ENCODE data around the gene CLCN5.

The CLCN5 gene

DNA sequence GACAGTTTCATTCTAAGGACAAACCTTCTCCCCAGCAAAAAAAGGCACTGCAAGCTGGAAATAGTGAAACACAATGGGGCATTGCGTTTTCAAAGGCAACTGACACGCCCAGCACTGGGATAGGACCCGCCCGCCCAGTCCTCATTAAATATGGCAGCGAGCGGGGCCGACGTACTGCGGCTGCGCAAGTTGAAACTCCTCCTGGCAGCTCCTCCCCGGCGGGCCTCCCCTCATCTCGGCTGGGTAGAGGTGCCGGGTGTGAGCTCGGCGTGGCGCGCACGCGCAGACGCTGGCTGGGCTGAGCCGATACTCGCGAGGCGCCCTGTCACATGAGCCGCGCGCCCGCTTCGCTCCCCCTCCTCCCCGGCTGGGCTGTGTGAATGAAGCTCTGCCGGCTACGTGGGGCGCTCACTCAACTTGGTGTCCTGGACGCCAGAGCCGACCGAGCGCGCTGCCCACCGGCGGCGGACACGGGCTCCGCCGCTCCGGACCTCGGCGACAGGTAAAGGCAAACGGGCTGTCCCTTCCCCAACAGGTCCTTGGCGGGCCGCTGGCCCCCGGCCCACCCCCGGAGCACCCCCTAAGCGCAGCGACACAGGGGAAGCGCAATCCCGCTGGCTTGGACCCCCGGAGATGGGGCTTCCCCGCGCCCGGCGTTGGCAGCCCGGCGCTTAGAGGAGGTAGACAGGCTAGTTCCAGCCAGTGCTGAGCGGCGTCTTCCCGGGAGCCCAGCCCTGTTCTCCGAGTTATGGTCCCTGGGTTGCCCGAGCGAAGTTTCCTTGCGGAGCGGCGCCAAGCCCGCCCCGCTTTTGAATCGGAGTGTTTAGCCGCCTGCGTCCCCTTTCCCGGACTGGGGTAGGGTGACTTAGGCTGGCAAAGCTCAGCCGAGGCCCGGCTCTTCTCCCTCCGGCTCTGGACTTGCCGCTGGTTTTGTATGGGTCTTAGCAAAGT, at the start of gene CLCN5:
TSS of gene CLCN5 (plus strand) at position 306 of the 951 bp plus-strand sequence. CDS start 2,703 bp downstream, outside the sequence.
- DNase-seq: peak; percentile 96

GRCh38 chrX:49876750-49877149, 45.6 kb upstream of the CLCN5 start:
- peak; percentile 54 for DNase-seq

DNA sequence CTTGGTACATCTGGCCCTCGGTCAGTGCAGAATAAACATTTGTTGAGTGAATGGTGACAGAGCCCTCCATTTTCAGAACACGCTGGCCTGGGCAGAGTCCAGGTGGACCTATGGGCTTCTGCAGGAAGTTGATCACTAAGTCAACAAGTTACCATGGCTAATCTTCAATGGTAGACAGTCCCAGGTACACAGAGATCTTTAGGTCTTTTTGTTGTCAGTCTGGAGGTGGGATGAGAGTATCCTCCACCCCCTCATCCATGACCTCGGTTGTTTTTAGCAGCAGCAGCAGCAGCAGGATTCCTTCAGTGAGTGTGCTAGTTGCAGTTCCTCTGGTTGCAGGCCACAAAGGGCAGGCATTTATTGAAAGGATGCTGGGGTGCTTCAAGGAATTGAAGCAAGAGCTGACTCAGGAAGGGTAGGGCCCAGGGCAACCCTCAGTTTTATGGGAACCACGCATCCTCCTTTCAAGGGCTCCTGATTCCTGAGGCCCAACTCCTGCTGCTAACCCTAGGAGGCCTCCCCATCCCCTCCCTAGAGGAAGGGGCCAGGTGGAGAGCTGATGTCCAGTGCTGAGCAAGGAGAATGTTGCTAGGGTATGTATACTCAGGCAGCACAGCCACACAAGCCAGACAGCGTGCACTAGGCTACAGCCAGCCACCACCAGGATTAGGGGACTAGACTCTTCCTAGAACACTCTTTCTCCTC, 44.8 kb upstream of the CLCN5 start:
- DNase-seq: no peak

GRCh38 chrX:49878128-49878833, 44.1 kb upstream of the CLCN5 start:
- no peak for DNase-seq

DNA sequence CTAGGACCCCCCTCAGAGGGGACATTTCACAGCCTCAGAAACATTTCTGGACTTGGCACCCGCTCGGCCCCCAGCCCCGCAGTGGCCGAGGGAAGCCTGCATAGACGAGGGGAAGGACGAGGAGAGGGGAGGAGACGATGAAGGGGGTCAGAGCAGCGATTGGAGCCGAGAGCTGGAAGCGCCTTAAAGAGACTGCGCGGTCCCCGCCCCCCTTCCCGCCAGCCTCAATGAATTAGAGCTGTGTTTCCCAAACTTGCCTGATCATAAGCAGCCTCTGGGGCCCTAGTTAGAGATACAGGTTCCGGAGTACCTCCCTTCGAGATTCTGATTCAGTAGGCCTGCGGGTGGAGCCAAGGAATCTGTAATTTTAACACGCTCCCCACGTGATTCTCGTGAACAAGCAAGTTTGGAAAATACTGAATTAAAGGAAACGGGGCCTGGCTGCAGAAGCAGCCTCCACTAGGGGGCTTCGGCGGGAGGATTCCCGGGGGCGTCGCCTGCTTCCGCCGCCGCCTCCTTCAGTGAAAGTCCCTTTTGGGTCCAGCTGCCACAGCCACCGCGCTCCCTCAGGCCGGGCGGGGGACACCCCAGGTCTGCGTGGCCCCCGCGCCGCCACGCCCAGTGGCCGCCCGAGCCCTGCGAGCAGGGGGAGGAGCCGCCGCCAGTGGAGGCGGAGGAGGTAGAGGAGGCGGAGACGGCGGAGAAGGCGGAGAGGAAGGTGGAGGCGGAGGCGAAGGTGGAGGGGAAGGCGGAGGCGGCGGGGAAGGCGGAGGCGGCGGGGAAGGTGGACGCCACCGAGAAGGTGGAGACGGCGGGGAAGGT, 43.4 kb upstream of the CLCN5 start, which contains the start of gene USP27X:
TSS of gene USP27X (plus strand) at position 651 of the 822 bp plus-strand sequence. CDS start 824 bp downstream, outside the sequence.
- peak; percentile 88 for DNase-seq

- no peak for DNase-seq
Observed at GRCh38 chrX:49879656-49880277, 42.6 kb upstream of the CLCN5 start.

- DNase-seq: no peak
Observed at GRCh38 chrX:49880668-49881067, 41.7 kb upstream of the CLCN5 start.

GRCh38 chrX:49884290-49884862, 38.0 kb upstream of the CLCN5 start:
- DNase-seq: peak; percentile 56

DNA sequence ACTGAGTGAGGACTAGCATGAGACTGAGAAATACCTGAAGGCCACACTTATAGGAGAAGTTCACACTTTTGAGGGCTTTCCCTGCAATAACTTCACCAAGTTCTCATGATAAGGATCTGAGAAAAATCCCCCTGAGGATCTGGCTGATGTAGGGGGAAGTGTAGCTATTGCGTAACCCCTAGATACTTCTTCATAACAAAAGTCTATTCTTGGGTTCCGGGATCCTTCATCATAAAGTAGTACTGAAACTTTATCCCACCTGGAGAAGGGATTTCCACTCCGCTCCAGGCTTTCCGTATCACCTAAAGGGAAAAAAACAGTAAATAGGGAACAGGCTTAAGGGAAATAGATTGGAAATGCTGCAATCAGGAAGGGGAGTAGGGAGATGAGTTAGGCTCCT, 29.9 kb upstream of the CLCN5 start:
- DNase-seq: no peak

- DNase-seq: no peak
Observed at GRCh38 chrX:49896951-49897350, 25.4 kb upstream of the CLCN5 start.

DNA sequence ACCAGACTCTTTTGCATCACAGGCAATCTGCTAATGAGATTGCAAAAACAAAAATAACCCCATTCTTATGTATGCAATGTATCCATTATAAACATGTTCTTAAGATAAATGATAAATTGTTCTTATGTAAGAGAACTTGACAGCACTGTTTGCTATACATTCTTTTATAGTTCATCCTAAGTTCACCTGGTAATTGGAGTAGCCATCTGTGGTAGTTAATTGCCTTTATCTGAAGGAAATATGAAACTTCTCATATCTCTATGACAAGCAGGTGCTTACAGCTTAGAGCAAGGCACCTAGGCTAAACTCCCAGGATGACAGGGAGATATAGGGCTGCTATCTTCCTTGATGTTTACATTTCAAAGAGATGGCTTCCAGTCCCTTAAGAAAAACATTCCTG, 21.3 kb upstream of the CLCN5 start:
- DNase-seq: no peak

- DNase-seq: no peak
Observed at GRCh38 chrX:49910344-49910743, 12.1 kb upstream of the CLCN5 start.

GRCh38 chrX:49912086-49912485, 10.3 kb upstream of the CLCN5 start:
- no peak for DNase-seq

DNA sequence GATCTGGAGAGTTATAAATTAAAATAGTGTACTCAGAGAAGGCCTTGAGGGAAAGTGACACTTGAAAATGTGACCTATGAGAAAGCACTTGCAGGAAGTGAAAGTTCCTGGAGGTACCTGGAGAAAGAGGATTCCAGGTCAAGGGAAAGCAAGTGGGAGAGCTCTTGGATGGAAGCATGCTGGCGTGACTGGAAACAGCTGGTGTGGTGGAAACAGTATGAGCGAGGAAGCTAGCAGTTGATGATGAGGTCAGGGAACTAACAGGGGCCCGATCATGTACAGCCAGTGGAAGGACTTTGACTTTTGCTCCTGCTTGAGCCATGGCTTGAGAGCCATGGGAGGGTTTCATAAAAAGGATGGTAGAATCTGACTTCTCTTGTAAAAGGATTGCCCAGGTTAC, 9.5 kb upstream of the CLCN5 start:
- no peak for DNase-seq

DNA sequence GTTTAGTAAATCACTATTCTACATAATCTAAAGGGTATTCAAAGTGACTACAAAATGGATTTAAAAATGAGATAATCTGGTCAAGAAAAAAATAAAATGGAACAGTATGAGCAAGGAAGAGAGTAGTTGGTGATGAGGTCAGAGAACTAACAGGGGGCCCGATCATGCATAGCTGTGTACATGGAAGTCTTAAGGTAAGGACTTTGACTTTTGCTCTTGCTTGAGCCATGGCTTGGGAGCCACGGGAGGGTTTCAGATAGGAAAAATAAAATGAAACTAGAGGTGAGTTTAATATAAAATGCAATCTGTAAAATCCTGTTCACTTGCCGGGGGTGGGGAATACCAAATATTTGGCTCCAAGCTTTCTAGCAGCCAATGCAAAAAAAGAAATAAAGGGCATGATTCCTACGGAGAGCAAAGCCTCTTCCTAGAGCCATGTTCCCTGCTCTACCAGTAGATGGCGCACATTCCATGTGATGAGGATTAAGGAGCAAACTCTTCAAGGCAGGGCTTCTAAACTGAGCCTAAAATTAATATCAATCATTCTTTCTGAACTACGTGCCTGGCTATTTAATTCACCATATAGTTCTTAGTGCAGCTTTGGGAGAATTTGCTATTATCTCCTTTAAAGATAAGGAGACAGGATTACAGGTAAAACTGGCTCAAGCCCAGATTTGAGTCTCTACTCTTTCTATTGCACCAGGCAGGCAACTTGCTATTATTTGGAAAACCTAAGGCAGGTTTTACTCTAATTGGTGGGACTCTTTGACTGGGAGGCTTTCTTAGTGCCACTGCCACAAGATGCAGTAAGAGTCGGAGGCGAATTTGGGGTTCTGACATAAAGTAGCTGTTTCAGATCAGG, 6.8 kb upstream of the CLCN5 start:
- peak; percentile 64 for DNase-seq

DNA sequence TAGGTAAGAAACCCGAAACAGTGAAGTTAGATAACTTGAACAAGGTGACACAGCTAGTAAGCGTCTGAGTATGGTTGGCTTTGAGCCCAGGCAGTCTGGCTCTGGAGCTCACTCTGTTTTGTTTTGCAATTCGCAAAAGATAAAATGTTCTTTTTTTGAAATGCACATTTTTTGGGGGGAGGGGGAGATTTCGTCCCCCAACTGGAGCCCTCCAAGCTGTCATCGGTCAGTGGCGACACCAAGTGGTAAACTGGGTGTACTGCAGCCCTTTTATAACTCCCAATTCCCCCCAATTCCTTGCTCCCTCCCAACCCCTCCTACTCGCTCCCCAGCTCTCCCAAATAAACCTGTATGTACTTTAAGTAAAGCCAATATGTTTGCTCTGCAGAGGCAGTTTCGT, 2.8 kb upstream of the CLCN5 start:
- peak; percentile 30 for DNase-seq

DNA sequence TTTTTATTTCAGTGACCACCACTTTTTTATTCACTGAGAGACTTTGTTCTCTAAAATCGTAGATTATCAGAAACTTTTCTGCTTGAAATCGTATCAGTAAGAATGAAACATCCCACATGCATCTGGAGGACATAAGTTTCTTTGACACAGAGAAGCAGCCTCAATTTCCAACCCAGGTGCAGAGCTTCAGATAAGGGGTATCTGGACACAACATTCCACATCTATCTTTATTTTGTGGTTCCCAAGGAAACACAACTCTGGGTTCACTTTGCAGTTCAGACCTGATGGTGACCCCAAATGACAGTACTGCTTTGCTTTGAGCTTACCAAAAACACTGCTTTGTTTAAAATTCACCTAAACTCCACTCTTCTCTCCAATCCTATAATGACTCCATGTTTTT, 1.3 kb upstream of the CLCN5 start:
- DNase-seq: no peak

- no peak for DNase-seq
Observed at GRCh38 chrX:49925176-49925575, 2.8 kb downstream of the CLCN5 start.

- DNase-seq: no peak
Observed at GRCh38 chrX:49930039-49930438, 7.6 kb downstream of the CLCN5 start.

DNA sequence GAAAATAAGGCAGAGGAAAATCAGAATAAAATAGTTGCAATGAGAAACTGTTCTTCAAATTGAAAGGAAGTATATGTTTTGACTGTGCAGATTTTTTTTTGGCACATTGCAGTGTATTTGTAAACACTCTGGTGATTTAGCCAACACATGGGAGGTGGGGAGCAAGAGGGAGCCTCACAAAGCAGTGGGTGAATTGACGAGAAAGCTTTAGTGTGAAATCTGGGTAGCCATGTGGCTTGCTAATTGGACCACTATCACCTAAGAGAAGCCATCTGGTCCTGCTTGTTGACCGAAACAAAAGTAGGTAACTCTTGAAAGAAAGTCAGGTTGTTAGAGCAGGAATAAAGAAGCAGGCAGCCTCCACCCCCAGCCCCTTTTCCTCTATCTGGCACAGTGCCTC, 10.4 kb downstream of the CLCN5 start:
- no peak for DNase-seq

Data from CD4-positive, alpha-beta T cell treated with Interleukin-21 for 1 hour (primary cell).